Small intestine (tissue), 7 donors: ENCODE data around the gene AJAP1. TPM values are rescaled to one million over a fixed set of nuclear protein-coding genes. Genes with fewer than 3 reads are reported as not detected.

ENCODE experiments used
- DNase-seq, 2 donors: peaks; one replicate each; pipeline versions ENCODE4 v3.0.0 to v3.0.0-alpha.2; 2013
- FAIRE-seq: peaks from 2 replicates; lab custom pipeline; 2012; peaks lifted over from hg19 to GRCh38; lab: Jason Lieb, UNC
- H3K27ac ChIP-seq, 3 donors: one replicate each; pipeline ENCODE4 v1.5.1; 2013; ENCODE audit warnings: low read length in 2 of 3, mild to moderate bottlenecking in 2 of 3, control low read depth in 1 of 3, inconsistent platforms in 1 of 3, low read depth in 1 of 3, moderate library complexity in 1 of 3
- H3K27me3 ChIP-seq, 3 donors: one replicate each; pipeline ENCODE4 v1.6.1; 2013; ENCODE audit warnings: low read length in 3 of 3, inconsistent platforms in 1 of 3; ENCODE audit not compliant: control insufficient read depth in 3 of 3, insufficient read depth in 3 of 3
- H3K36me3 ChIP-seq, 3 donors: one replicate each; pipeline ENCODE4 v1.6.1; 2013; ENCODE audit warnings: low read length in 3 of 3, inconsistent platforms in 1 of 3, low read depth in 1 of 3, mild to moderate bottlenecking in 1 of 3, moderate library complexity in 1 of 3; ENCODE audit not compliant: control insufficient read depth in 3 of 3, insufficient read depth in 2 of 3
- H3K4me1 ChIP-seq, 3 donors: one replicate each; pipeline ENCODE4 v1.6.1; 2013; ENCODE audit warnings: low read length in 2 of 3, inconsistent platforms in 1 of 3, low read depth in 1 of 3, mild to moderate bottlenecking in 1 of 3, moderate library complexity in 1 of 3; ENCODE audit not compliant: control insufficient read depth in 3 of 3, insufficient read depth in 2 of 3
- H3K4me3 ChIP-seq, 3 donors: one replicate each; pipeline ENCODE4 v1.5.1; 2013; ENCODE audit warnings: low read length in 3 of 3, control low read depth in 1 of 3, inconsistent platforms in 1 of 3, low read depth in 1 of 3, mild to moderate bottlenecking in 1 of 3, moderate library complexity in 1 of 3
- H3K9me3 ChIP-seq, 2 donors: one replicate each; pipeline ENCODE4 v1.6.1; 2013; ENCODE audit warnings: low read depth in 1 of 2, low read length in 1 of 2; ENCODE audit not compliant: control insufficient read depth in 2 of 2, insufficient read depth in 1 of 2
- WGBS, 3 donors: extraction: QIAGEN DNeasy Blood & Tissue Kit; methylation state at CpG; one replicate each; pipeline ENCODE4 v1.1.7; 2013; 5-methylcytosine and 5-hydroxymethylcytosine counted together
- polyA plus RNA-seq, 4 donors: library from polyadenylated mRNA; stranded (reverse) in 3 of 4; unstranded in 1 of 4; fragments of 200-250 nt in 3 of 4; fragments of 120-200 nt in 1 of 4; gene quantifications; one replicate each; pipeline versions ENCODE4 v1.2.1 to v1.2.3, GENCODE V29; 2013
- donor health status: healthy with polysubstance abuse.
- donor health status: control.
- donor health status: control.
- donor health status: Bipolar disorder and iron deficiency.
- donor health status: healthy.

Gene AJAP1
- polyA plus RNA-seq, 4 donors = 0.13 to 0.27 (median 0.27) TPM; not detected in 1

GRCh38 chr1:4650481-4650880 lies 3.9 kb upstream of the AJAP1 start:
- Histone ChIP-seq H3K27ac (no peak overlapping the region), H3K9me3 (no peaks in the 10 kb centered on the region), H3K4me1 (no peaks in the 10 kb centered on the region), H3K4me3 (no peak overlapping the region), H3K36me3 (no peaks in the 10 kb centered on the region), H3K27me3 (peaks cover 12 to 28% (median 23%) of the 10 kb centered on the region in 3 donors)
- DNase-seq (no peak), FAIRE-seq (no peak)
- 47 to 58% (median 48%) methylated on average over 8 of the region's 8 CpGs for WGBS, 3 donors

- no peak for FAIRE-seq
- no peaks in the 10 kb centered on the region for H3K4me1 ChIP-seq
- 72 to 73% (median 73%) methylated on average over 8 of the region's 8 CpGs for WGBS, 3 donors
Observed at GRCh38 chr1:4650981-4651380, 3.4 kb upstream of the AJAP1 start.

GRCh38 chr1:4652631-4653327 lies 1.6 kb upstream of the AJAP1 start:
- DNase-seq = peak; percentile 18 to 54
- no peaks in the 10 kb centered on the region for H3K36me3 ChIP-seq
- H3K9me3 ChIP-seq = no peaks in the 10 kb centered on the region
- H3K27ac ChIP-seq = no peak overlapping the region
- WGBS, 3 donors = 16 to 20% (median 17%) methylated on average over 29 to 31 of the region's 31 CpGs
- no peaks in the 10 kb centered on the region for H3K4me1 ChIP-seq
- peaks cover 17 to 46% (median 34%) of the 10 kb centered on the region in 3 donors for H3K27me3 ChIP-seq
- FAIRE-seq = no peak
- no peak overlapping the region for H3K4me3 ChIP-seq

More at GRCh38 chr1:4650981-4651380, 3.4 kb upstream of the AJAP1 start:
- H3K9me3 ChIP-seq = no peaks in the 10 kb centered on the region
- DNase-seq = no peak
- no peak overlapping the region for H3K4me3 ChIP-seq
- peaks cover 17 to 31% (median 24%) of the 10 kb centered on the region in 3 donors for H3K27me3 ChIP-seq
- no peaks in the 10 kb centered on the region for H3K36me3 ChIP-seq
- no peak overlapping the region for H3K27ac ChIP-seq

GRCh38 chr1:4653328-4653660 lies 1.1 kb upstream of the AJAP1 start:
- no peaks in the 10 kb centered on the region for H3K9me3 ChIP-seq
- DNase-seq = no peak
- whole genome bisulfite sequencing, 3 donors = 21 to 26% (median 23%) methylated on average over 8 to 9 of the region's 9 CpGs
- no peak overlapping the region for H3K27ac ChIP-seq
- no peak overlapping the region for H3K4me3 ChIP-seq
- no peak for FAIRE-seq
- H3K36me3 ChIP-seq = no peaks in the 10 kb centered on the region
- no peaks in the 10 kb centered on the region for H3K4me1 ChIP-seq
- H3K27me3 ChIP-seq = peaks cover 20 to 51% (median 36%) of the 10 kb centered on the region in 3 donors

GRCh38 chr1:4654764-4655673 lies 610 bp downstream of the AJAP1 start:
- Histone ChIP-seq H3K9me3 (no peaks in the 10 kb centered on the region), H3K36me3 (no peaks in the 10 kb centered on the region), H3K27me3 (peaks cover 20 to 61% (median 39%) of the 10 kb centered on the region in 3 donors), H3K4me1 (no peaks in the 10 kb centered on the region), H3K27ac (no peak overlapping the region), H3K4me3 (no peak overlapping the region)
- WGBS, 3 donors = 2 to 8% (median 7%) methylated on average over 69 to 142 of the region's 142 CpGs
- DNase-seq (peak in 1 of 2 donors; percentile 27), FAIRE-seq (no peak)

- FAIRE-seq (no peak), DNase-seq (peak; percentile 5 to 43)
- Histone ChIP-seq H3K9me3 (no peaks in the 10 kb centered on the region), H3K27me3 (peaks cover 20 to 55% (median 39%) of the 10 kb centered on the region in 3 donors), H3K4me1 (no peaks in the 10 kb centered on the region), H3K36me3 (no peaks in the 10 kb centered on the region), H3K4me3 (no peak overlapping the region), H3K27ac (no peak overlapping the region)
- WGBS, 3 donors = 2 to 4% (median 3%) methylated on average over 60 to 78 of the region's 78 CpGs
Observed at GRCh38 chr1:4655674-4656532, 1.5 kb downstream of the AJAP1 start.

GRCh38 chr1:4656533-4657140 lies 2.2 kb downstream of the AJAP1 start:
- H3K27me3 ChIP-seq = peaks cover 20 to 52% (median 39%) of the 10 kb centered on the region in 3 donors
- WGBS, 3 donors = 9 to 18% (median 11%) methylated on average over 17 of the region's 17 CpGs
- no peaks in the 10 kb centered on the region for H3K4me1 ChIP-seq
- no peak overlapping the region for H3K27ac ChIP-seq
- H3K4me3 ChIP-seq = no peak overlapping the region
- H3K36me3 ChIP-seq = no peaks in the 10 kb centered on the region
- DNase-seq (no peak), FAIRE-seq (no peak)
- H3K9me3 ChIP-seq = no peaks in the 10 kb centered on the region
